HL-60/S4 treated with retinoic acid at 250 ng/mL for 4 days and 3 days (cell line): ENCODE data around the gene PARP12.
"Not testable (repeated sequence)": the region's sequence is repeated elsewhere in the genome, so short reads cannot be mapped to it uniquely, and the experiment has no call there.

Source experiments
- in situ Hi-C: fragments of 300-500 bp; cut with MboI; formaldehyde crosslinking; loops from 2 replicates; pipeline ENCODE4 v1.7.0; 2022; ENCODE audit warnings: low sequenced_read_pairs

Gene PARP12

DNA sequence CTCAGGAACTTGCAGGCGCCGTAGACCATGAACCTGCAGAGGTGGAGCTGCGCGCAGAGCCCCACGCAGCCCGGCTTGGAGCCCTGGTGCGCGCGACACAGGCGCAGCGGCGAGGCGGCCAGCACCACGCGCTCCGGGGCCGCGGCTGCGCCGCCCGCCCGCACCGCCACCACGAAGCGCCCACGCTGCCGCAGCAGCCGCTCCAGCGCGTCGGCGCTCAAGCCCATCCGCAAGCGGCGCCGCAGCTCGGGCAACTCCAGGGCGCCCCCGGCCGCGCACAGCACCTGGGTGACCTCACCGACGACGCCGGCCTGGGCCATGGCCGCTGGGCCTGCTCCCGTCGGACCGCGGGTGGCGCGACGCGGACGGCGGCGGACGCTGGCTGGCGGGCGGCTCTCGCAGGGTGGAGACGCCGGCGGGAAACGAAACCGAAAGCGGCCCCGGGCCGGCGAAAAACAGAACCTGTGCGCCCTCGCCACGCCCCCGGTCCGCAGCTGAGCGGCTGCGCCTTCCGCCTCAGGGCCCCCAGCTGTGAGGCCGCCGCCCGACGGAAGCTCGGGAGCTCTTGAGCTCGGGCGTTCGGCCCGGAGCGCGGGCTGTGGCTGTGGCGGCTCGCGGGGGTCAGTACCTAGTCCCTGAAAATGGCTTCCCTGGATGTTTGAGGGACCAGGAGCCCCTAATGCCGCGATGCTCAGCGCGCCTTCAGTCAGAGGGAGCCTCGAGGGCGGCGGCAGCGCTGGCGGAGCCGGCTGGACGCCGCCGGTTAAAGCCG is at the start of gene PARP12:
Gene PARP12, minus strand, starts transcription at position 424 of the 772 bp plus-strand sequence. Its CDS starts 104 bp downstream, at position 320.
- in situ Hi-C loops, result no loop called here

DNA sequence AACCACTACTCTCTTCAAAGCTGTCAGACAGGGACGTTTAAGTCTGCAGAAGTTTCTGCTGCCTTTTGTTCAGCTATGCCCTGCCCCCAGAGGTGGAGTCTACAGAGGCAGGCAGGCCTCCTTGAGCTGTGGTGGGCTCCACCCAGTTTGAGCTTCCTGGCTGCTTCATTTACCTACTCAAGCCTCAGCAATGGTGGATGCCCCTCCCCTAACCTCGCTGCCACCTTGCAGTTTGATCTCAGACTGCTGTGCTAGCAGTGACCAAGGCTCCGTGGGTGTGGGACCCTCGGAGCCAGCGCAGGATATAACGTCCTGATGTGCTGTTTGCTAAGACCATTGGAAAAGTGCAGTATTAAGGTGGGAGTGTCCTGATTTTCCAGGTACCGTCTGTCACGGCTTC is 46.0 kb upstream of the PARP12 start:
- in situ Hi-C loops, result not testable (repeated sequence)

- in situ Hi-C loops, result no loop called here
These were observed 33.7 kb upstream of the PARP12 start for GRCh38 chr7:140096459-140096858.

DNA sequence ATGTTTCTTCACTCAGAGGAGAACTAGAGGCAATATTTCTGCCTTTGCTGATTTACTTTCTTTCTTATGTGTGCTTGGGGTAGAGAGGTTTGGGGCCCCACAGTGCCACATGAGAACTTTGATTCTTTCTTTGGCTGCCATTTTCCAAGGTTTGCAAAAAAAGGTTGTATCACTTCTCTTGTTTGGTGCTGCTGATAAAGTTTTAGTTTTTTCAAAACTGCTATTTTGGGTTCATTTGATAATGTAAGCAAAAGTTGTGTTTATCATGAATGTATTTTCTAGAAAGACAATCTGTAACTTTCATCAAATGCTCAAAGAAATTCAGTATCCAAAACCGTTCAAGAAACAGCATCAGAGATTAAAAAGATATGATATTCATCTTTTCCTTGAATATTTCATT is 30.6 kb upstream of the PARP12 start:
- in situ Hi-C loops, result no loop called here

DNA sequence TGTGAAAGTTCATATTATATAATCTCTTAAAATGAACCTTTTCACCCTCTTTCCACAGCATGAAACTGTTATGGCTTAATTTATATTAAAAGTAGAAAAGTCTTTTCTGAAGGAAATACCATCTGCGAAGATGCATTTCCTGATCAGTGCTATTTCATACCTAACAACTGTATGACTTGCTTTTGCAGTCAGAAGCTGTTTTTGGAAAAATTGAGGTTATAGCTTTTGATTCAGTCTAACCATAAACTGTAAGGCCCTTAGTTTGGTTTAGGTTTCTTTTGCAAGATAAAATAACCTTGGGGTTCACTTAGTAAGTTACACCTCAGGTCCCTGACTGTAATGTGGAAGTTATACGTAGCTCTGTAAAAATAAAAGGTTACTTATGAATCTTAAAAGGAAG is 22.7 kb upstream of the PARP12 start:
- in situ Hi-C loops, result no loop called here

GRCh38 chr7:140084972-140085371 is 22.2 kb upstream of the PARP12 start:
- in situ Hi-C loops, result no loop called here

GRCh38 chr7:140084142-140084655 is 21.4 kb upstream of the PARP12 start:
- in situ Hi-C loops, result no loop called here

DNA sequence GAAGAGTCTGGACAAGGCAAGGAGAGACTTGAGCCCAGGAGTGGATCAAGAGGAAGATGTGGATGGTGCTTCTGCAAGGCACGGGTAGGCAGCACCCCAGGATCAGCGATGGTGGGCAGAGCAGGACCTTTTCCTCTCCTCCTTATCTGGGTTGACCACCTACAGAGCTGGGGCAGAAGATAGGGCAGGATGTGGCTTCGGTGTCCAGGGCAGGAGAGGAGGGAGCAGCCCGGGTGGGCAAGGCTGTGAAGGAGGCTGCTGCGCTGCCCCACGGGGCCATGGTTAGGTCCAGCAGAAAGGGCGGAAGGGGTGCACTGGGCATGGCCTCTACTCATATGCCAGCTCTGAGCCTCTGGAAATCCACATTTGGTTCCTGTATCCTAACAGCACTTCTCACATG is 20.0 kb upstream of the PARP12 start:
- in situ Hi-C loops, result no loop called here

- in situ Hi-C loops, result no loop called here
These were observed 19.1 kb upstream of the PARP12 start for GRCh38 chr7:140081774-140082425.

DNA sequence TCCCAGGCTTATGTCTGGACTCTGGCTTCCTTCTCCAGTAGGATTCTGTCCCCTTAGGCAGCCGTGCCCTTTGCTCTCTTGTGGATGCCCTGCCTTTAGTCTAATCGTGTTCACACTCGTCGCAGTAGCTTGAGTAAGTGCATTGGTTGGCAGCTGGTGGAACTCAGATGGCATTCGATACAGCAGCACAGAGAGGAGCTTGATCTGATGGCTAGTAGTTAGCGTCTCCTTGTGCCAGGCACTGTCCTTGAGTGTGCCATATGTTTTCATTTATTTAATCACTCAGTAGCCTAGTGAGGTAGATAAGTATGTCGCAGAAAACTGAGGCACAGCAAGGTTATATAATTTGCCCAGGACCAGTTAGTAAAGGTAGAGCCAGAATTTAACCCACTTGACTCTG is 18.2 kb upstream of the PARP12 start:
- in situ Hi-C loops, result no loop called here

DNA sequence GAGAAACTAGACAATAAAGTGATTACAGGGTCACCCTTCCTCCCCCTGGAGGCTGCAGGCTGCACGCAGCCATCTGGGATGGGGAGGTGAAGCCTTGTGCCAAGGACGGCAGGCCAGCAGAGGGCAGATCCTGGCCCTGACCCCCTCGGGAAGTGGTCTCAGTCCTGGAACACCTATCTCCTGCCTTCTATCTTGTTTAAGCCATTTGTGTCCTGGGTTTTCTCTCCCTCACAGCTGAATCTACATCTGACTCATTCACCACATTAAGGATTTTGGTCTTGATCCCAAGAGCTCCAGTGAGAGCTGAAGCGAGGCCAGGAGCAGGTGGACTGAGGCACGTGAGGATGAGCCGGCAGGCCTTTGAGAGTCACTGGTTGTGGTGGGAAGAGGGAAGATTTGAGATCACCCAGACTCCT is 16.4 kb upstream of the PARP12 start:
- in situ Hi-C loops, result no loop called here

GRCh38 chr7:140078392-140078791 is 15.6 kb upstream of the PARP12 start:
- in situ Hi-C loops, result no loop called here

DNA sequence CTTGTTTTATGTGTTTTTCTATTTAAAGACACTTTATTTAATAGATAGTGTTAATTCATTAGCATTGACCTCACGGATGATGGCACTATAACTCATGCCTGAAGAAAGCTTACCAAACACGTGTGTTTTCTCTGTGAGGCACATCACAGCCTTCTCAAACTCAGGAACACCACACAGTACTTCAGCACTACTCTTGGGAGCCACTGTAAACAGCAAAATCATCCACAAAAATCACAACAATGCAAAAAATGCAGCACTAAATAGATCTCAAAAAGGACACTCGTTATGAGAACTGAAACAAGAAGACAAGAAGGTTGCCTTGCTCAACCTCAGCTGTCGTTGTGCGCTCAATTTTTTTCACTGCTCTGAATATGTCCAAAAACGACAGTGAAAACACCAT is 12.0 kb upstream of the PARP12 start:
- in situ Hi-C loops, result no loop called here

DNA sequence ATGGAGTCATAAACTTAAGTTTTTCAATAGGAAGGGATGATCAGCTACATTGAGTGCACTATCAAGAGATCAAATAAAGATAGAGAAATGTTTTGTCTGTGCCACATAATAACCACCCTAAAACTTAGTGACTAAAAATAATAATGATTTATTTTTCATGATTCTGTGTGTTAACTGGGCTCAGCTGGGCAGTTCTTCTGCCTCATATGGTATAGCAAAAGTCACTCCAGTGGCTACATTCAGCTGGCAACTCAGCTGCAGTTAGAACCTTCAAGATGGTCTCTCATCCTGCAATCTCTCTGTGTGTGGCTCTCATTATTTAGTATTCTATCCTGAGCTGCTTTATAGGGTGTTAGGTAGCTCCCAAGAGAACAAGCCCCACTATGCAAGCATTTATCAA is 7.8 kb upstream of the PARP12 start:
- in situ Hi-C loops, result no loop called here

DNA sequence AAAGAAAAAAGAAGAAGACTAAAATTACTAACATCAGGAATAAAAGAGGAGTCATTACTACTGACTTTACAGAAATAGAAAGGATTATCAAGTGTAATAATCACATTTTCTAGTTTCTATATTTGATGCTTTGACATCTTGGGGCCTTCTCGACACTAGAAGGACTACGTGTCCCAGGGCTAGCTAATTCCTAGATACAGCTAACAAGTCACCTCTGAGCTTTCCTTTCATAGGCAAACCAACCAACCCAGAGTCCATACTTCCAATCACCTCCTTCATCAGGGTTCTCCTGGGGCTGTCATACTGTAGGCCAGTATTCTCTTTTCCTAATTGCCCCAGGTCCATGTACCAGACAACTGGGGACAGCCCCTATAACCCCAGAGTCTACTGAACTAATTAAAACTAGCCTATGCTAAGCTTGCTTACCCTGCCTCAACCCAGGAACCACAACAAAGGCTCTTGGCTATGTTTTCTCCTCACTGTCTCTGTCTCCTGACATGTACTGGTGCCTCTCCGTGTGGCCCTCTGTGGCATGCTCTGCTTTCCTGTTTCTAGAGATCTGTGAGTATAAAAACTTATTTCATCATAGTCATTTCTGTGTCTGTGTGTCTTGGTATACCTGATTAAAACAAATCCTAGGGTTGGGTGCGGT is 6.7 kb upstream of the PARP12 start:
- in situ Hi-C loops, result no loop called here

GRCh38 chr7:140068033-140068432 is 5.3 kb upstream of the PARP12 start:
- in situ Hi-C loops, result no loop called here

DNA sequence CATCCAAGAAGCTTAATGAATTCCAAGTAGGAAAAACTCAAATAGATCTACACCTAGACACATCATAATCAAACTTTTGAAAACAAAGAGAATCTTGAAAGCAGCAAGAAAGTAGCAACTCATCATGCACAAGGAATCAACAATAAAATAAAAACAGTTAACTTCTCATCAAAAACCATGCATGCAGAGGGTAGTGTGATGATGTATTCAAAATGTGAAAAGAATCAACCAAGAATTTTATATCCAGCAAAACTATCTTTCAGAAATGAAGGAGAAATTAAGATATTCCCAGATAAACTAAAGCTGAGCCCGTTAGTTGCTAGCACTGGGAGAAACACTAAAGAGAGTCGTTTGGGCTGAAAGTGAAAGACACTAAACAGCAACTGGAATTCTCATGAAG is 4.3 kb upstream of the PARP12 start:
- in situ Hi-C loops, result no loop called here

DNA sequence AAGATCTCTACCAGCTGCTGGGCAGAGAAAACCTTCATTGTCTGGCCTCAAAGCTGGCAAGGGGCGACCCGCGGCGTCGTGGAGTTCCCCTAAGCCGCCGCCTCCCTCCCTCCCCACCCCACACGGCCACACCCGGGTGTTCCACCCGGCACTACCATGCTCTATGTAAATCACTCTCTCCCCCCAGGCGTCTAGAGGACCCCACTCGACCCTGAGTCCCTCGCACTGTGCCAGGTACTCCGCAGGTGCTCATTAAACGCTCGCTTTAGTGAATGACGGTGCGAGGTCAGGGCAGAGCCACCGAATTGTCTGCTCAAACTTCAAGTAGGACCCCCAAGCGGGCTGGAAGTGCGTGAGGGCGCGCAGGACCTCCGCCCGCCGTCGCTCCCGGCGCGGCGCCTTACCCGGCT is 628 bp downstream of the PARP12 start:
- in situ Hi-C loops, result no loop called here

DNA sequence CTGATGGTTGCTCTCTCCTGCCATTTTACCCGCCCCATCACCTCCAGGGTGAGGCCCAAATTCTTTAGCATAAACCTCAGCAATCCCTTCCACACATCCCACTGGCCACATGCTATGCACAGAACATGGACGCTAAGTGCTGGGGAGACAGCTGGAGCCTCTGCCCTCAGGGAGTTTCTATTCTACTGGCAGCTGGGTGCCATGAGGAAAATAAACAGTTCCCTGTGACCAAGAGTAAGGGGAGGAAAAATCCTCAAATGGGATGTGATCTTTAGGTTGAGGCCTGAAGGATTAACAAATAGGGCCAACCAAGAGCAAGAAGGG is 1.2 kb downstream of the PARP12 start:
- in situ Hi-C loops, result no loop called here

DNA sequence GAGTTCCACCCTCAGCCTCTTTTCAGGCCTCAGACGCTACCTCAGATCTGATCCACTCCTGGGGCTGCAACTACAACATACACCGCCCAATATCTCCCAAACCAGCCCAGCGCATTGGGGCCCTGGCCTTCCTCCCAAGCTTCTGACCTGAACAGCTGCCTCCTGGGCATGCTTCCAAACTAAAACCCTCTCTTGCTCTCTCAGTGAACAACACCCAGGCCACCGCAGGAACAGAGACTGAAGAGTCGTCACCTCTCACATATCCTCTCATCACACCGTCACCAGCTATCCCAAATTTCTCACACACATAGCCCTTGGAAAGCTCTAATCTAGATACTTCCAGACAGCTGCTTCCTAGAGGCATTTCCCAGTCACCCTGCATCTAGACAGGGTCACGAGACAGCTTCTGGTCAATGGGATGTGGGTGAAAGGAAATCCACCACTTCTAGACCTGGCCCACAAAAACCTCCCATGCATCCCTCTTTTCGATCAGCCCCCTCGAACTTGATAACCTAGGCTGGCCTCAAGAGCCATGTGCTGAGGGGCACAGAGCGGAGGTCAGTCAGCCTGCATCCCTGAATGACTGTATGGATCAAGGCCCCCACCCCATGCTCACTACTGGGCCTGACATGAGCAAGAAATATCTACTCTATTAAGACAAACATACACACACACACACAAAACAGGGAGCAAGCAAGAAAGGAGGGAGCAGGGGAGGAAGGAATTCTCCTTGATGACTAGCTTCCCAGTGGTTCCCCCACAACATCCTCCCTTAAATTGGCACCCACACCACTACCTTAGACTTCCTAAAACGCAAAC is 1.8 kb downstream of the PARP12 start:
- in situ Hi-C loops, result no loop called here

DNA sequence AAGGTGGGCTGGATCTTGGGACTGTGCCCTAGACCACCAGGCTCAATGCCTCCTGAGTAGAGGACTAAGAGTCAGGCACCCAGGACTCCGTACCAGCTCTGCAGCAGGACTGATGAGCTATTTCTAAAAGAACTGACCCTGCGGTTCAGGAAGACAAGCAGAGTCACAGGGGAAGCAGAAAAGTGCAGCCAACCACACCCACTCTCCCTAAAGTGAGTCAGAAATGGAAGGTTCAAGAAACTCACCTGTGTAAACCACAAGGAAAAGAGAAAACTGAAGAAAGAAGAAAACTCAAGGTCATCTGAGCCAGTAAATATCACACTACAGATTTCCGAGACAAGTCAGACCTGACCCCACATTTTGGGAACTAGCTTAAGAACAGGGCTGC is 2.5 kb downstream of the PARP12 start:
- in situ Hi-C loops, result no loop called here
